Stimulated activated CD8-positive, alpha-beta memory T cell treated with anti-CD3 and anti-CD28 coated beads, Interleukin-7, amount 100 ng/mL, for 4 hours (primary cell): ENCODE data around the gene SLC26A6.

Source experiments
- DNase-seq, 2 donors: peaks; one replicate each; pipeline ENCODE4 v3.0.0-alpha.2; 2020; ENCODE audit warnings: low read depth in 2 of 2

SLC26A6 gene

GRCh38 chr3:48631516-48632448, 3.5 kb downstream of the SLC26A6 start:
- no peak for DNase-seq

GRCh38 chr3:48630833-48631232, 4.4 kb downstream of the SLC26A6 start:
- DNase-seq, result no peak

- DNase-seq, result no peak
These were observed 4.9 kb downstream of the SLC26A6 start for GRCh38 chr3:48630407-48630806.

GRCh38 chr3:48629894-48630293, 5.4 kb downstream of the SLC26A6 start:
- no peak for DNase-seq

DNA sequence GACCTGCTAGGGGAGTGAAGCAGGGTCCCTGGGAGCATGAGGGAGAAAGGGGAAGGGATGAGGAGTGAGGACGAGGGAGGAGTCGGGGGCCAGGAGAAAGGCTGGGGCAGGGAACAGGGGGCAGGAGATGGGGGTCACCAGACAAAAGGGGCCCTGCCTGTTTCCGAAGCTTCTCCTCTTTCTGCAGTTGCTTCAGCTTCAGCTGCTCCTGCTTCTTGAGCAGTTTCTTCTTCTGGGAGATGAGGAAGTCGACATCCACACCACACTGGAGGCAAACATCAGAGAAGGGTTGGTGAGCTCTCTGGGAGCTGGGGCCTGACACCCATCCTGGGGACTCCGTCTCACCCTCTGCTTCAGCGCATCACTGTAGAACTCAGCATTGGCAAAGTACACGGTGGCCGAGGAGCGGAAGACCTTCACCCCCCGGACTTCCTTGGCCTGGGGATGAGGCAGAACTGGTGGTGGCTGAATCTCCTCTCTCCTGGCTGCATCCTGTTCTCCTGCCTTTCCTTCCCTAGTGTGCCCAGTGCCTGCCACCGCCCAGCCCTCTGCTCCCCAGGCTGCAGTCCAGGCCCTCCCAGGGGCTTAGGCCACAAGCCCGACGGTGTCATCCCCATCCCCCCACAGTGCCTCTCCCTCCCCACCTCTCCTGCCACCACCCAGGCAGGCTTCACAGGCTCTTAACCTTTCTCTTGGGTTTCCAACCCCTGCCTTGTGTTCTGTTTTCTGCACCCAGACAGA, 6.8 kb downstream of the SLC26A6 start:
- DNase-seq, result no peak

- DNase-seq, result no peak
These were observed 9.7 kb downstream of the SLC26A6 start for GRCh38 chr3:48625600-48625999.

DNA sequence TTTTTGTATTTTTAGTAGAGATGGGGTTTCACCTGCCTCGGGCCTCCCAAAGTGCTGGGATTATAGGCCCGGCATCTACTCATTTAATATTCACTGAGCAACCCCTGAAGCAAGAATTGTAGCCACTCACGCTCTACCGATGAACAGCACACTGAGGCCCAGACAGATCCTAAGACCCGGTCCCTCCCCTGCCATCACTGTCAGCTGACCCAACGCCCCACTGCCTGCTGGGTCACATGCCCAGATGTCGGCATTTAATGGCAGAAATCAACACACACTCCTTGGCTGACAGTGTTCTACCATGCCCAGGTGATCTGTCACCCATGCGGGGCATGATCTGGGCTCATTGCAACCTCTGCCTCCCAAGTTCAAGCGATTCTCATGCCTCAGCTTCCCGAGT, 10.5 kb downstream of the SLC26A6 start:
- DNase-seq, result no peak

DNA sequence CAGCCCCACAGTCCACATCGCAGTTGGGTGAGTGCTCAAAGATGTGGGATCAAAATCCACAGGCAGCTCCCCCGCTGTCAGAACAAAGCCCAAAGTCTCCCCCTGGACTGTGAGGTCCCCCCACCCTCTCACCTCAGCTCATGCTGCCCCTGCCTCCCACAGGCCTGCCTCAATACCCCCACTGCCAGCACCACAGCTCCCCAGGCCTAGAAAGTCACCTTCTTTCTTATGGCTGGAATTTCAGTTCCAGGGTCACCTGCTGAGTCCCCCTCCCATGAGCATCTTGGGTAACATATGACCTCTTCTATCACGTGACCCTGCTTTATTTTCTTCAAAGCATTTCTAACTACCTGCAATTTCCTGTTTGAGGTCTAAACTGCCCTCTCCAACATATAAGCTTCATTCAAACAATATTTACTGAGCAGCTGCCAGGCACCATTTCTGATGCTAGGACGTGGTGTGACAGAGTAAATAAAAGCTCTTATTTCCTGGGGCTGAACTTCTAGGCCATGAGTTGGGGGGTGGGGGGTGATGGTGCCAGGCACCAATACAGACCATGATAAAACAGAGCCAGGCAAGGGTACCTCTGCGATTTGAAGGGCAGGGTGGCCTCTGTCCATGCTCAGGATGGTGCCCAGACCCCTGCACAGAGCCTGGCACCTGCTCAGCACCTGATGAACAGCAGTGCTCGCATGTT, 11.3 kb downstream of the SLC26A6 start:
- DNase-seq, result no peak

DNA sequence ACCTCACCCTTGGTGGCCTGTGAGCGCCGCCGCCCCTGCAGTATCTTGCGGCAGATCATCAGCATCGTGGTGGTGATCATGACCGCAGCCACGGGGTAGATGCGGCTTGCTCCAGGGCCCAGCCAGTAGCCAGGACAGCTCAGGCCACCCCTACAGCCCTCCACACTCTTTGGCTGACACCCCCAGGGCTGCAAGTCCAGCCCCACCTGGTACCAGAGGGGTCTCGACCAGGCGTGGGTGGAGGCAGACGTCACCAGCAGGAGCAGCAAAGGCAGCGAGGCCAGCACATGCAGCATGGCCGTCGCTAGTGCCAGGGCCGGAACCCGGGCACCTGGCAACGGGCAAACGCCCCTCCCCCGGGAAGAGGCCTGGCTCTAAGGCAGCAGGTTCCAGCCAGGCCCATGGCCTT, 13.8 kb downstream of the SLC26A6 start, which contains the start of gene TMEM89:
TMEM89 (minus strand) TSS at position 309 of the 409 bp plus-strand sequence; CDS start at position 296, 13 bp downstream.
- no peak for DNase-seq

DNA sequence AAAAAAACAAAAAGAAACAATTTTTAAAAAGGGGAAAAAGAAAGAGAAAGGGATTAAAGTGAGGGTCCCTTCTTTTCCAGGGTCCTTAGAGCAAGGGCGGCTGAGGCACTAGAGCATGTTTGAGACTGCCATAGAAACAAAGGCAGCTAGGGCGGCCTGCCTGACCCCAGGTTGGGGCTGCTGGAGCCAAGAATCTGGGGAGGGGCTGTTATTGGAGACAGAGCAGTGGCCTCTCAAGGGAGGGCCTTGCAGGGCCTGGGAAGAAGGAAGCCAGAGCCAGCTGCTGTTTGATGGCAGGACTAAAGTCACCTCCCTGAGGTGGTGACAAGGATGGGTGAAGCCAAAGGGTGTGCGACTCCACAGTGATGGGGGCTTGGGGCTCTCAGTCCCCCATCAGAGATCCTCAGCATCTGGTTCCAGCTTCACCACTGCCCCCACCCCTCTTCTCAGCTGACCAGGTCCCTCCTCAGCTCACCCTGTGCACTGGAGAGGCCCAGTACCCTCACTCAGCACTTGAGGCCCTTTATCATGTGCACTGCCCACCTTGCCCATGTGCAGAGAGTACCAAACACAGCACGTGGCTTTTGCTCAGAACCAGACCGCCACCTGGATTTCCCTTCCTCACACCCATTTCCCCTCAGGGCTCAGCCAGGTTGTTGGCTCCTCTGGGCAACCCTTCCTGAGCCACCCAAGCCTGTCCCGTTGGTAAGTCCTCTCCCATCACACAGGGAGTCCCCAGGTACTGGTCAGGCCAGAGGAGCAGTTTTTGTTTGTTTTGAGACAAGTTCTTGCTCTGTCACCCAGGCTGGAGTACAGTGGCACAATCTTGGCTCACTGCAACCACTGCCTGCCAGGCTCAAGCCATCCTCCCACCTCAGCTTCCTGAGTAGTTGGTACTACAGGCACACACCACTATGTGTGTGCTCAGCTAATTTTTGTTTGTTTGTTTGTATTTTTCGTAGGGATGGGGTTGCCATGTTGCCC, 15.4 kb downstream of the SLC26A6 start:
- no peak for DNase-seq

- DNase-seq, result no peak
These were observed 17.7 kb downstream of the SLC26A6 start for GRCh38 chr3:48617559-48617958.

GRCh38 chr3:48614044-48614443, 21.2 kb downstream of the SLC26A6 start:
- no peak for DNase-seq

DNA sequence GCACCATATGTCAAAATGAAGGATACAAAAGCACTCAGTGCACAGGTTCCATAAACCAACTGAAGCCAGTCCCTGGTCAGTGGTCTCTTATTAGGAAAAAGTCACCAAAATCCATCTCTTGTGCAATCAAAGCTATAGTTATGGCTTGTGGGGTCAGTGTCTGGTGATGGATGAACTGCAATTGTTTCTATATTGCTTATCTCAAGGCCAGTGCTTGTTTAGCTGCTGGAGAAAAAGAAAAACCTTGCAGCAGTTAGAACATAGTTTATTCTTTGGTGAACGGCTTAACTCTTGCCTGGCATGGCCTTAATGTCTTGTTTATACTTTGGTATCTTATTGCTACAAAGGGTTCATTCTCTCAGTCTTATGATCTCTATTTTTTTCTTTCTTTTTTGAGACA, 23.0 kb downstream of the SLC26A6 start:
- DNase-seq, result no peak

GRCh38 chr3:48609088-48610005, 25.9 kb downstream of the SLC26A6 start, which contains the start of gene UQCRC1:
Gene UQCRC1 (minus strand): TSS chr3:48609646. CDS start chr3:48609620, 26 bp downstream.
- peak; percentile 76 to 86 for DNase-seq

GRCh38 chr3:48607519-48607918, 27.7 kb downstream of the SLC26A6 start:
- no peak for DNase-seq

- no peak for DNase-seq
These were observed 33.7 kb downstream of the SLC26A6 start for GRCh38 chr3:48601622-48601994.

DNA sequence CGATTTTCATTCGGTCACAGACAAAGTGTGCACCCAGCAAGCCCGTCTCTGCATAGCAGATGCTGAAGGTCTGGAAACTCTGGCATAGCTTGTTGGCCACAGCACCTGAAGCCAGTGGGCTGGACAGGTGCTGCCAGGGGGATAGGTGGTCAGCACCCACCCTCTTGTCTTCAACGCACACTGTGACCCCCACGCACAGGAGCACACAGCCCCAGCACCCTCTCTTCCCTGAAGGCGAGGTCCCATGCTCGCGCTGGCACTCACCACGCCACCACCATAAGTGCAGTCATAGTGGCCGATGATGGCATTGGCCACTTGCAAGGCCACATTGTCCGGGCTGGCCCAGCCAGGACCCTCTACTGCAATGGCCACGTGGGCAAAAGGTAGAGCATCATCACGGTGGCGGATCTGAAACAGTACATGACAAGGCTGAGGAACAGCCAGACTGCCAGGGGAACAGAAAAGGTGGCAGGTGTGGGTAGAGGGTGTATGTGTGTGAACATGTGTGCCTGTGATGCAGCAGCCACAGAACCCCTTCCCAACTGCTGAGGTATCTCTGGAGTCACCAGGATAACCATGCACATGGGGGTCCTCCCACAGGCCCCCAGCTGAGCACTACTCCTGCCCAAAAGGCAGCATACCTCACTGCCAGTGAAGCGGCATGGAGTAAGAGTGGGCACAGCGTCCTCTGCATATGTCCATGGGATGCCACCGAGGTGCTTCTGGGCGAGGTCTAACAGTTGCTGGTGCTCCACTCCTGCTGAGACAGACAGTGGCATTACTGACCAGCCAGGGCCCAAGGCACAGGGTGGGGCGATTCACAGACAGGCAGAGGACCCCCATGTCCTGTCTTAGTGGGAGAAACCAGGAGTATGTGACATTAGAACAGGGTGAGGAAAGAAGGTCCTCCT, 34.3 kb downstream of the SLC26A6 start:
- DNase-seq, result no peak

GRCh38 chr3:48599509-48600285, 35.6 kb downstream of the SLC26A6 start:
- DNase-seq, result no peak
